Stimulated activated CD4-positive, alpha-beta T cell treated with anti-CD3 and anti-CD28 coated beads, Interleukin-1b, Interleukin-23, amount 100 ng/mL, for 48 hours (primary cell): Measurements from ENCODE around the gene VPS26A.
A peak's percentile ranks its signal among the peaks of the same experiment; 100 is the strongest.

Experiments
- DNase-seq: peaks from one replicate; pipeline ENCODE4 v3.0.0-alpha.2; 2020

The VPS26A gene

DNA sequence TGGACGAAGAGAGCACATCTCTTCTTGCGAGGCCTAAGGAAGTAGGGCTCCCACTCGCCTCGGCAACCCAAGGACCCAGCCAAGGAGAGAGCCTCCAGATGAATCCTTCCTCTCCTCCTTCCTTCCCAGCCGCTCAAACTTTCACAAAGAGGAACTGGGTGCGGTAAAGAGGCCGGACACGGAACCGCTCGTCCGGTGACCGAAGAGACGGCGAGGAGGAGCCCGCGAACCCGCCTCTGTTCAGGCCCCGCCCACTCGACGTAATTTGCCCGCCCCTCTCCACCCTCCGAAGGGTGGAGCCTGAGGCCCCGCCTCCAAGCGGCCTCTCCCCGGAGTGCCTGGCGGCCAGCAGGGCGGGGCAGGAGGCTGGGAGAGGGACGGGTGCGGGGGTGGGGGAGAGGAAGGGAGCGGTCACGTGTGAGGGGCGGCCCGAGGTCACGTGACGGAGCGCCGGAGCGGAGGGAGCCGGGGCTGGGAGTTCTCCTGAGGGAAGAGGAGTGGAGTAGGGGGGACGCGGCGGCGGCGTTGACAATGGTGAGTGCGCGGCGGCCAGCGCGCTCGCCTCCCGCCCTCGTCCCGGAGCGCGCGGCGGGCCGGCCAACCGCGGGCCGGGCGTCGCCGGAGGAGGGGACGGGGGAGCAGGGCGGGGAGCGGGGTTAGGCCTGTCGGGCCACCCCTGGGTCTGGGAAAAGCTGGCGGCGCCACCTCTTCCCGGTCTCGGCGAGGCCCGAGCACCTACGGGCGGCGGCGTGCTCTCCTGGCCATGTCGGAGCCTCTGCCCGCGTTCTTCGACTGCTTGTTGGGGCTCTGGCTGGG is at the start of gene VPS26A:
TSS of gene VPS26A (plus strand) at position 432 of the 816 bp plus-strand sequence. CDS start at position 532, 100 bp downstream.
- DNase-seq: peak; percentile 99

GRCh38 chr10:69074532-69074931 is 49.4 kb upstream of the VPS26A start:
- no peak for DNase-seq

GRCh38 chr10:69075431-69075830 is 48.5 kb upstream of the VPS26A start:
- no peak for DNase-seq

DNA sequence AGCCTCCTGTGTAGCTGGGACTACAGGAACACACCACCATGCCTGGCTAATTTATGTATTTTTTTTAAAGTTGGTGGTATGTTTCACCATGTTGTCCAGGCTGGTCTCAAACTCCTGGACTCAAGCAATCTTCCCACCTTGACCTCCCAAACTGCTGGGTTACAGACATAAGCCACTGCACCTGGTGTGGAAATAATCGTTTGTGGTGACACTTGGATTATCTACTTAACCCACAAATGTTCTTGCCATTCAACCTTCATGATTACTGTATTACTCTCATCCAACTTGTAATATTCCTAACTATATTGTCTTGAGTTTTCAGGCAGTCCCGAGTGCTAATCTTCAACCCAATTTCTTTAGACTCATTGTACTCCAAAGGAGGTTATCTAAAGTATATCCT is 45.7 kb upstream of the VPS26A start:
- DNase-seq: no peak

DNA sequence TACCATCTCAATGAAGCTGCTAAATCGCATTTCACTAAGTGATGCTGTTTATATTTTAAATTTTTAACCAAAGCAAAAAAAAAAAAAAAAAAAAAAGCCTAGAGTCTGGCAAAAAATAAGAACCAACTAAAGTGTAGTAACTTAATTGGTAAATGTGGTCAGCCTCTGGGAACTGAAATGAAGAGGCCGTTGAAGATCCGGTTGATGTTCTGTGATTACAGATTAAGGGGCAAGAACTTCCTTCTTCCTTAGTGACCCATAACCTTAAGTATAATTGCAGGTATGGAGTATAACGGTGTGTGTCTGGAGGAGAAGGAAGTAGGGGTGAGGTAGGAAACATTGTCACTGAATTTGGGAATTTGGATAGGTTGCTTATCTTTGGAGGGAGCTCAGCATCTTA is 43.8 kb upstream of the VPS26A start:
- no peak for DNase-seq

GRCh38 chr10:69086001-69086509 is 37.9 kb upstream of the VPS26A start:
- DNase-seq: no peak

- peak; percentile 80 for DNase-seq
These were observed 36.1 kb upstream of the VPS26A start, which contains the start of gene SRGN for GRCh38 chr10:69087590-69088470. Gene SRGN, plus strand, starts transcription at chr10:69088103. Its CDS starts 55 bp downstream, at chr10:69088158.

DNA sequence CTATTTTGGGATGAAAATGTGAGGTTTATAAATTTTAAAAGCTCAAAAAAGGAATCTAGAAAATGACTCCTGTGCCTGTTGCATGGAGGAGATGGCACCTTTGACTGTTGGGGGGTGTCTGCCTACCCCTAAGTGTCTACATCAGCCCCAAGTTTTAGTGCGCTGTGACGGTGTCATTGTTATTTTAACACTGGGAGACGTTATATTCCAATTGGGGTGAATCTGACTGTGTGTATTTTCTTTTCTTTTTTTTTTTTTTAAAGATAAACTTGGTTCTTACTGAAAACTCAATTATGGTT is 35.6 kb upstream of the VPS26A start:
- peak; percentile 20 for DNase-seq

GRCh38 chr10:69088801-69089501 is 35.0 kb upstream of the VPS26A start:
- peak; percentile 16 for DNase-seq

GRCh38 chr10:69089638-69090599 is 34.1 kb upstream of the VPS26A start:
- peak; percentile 89 for DNase-seq

GRCh38 chr10:69090685-69091084 is 33.3 kb upstream of the VPS26A start:
- no peak for DNase-seq

GRCh38 chr10:69091143-69091651 is 32.8 kb upstream of the VPS26A start:
- DNase-seq: no peak

- peak; percentile 80 for DNase-seq
These were observed 30.8 kb upstream of the VPS26A start for GRCh38 chr10:69092959-69093850.

GRCh38 chr10:69093933-69094332 is 30.0 kb upstream of the VPS26A start:
- DNase-seq: no peak

DNA sequence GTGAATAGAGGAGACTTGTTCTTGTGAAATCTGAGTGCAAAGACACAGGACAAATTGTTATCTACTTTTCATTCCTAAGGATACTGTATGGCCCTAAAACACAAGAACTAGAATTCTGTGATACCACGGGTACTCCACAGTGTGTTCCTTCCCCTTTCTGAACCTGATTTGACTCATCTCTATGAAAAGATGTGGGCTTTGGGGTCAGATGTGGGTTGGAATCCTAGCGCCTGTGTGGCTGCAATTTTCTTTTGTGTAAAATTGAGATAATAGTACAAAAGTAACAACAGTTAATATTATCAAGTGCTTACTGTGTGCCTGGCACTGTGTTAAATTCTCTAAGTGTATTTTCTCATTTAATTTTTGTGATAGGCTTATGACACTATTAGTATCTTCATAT is 27.9 kb upstream of the VPS26A start:
- no peak for DNase-seq

DNA sequence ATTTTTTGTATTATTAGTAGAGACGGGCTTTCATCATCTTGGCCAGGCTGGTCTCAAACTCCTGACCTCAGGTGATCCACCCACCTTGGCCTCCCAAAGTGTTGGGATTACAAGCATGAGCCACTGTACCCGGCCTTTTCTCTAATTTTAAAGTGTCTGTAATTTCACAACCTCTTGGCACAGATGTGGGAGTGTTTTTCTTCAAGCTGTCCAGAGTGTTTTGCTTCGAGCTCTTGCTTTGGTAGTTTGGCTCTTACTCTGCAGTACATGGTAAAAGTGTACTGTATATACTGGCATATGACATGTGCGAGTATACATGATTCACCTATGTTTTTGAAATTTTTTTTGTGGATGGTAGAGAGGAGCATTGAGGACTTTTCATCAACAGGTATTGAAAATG is 26.2 kb upstream of the VPS26A start:
- DNase-seq: no peak

DNA sequence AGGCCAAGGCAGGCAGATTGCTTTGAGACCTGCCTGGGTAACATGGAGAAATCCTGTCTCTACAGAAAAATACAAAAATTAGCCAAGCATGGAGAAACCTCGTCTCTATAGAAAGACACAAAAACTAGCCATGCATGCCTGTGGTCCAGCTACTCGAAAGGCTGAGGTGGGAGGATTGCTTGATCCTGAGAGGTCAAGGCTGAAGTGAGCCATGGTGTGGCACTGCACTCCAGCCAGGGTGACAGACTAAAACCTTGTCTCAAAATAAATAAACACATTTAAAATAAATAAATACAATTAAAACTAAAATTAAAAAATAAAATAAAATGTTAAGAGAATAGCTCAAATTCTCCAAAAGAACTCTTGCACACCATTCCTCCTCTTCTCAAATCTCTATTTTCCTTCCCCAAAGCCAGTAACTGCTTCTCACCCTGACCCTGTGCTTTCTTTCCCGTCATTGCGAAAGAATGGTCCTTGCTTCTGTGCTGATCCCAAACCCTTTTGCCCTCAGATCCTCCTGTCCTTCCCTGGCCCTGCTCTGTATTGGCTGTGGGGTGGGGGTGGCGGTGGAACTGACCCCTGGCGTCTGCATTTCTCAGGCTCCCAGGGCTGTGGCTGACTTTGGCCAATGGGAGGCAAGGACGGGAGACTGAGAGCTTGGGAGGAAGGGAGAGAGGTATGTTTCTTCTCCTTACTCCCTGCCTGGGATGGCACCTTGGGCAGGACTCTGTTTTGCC is 23.7 kb upstream of the VPS26A start:
- no peak for DNase-seq

DNA sequence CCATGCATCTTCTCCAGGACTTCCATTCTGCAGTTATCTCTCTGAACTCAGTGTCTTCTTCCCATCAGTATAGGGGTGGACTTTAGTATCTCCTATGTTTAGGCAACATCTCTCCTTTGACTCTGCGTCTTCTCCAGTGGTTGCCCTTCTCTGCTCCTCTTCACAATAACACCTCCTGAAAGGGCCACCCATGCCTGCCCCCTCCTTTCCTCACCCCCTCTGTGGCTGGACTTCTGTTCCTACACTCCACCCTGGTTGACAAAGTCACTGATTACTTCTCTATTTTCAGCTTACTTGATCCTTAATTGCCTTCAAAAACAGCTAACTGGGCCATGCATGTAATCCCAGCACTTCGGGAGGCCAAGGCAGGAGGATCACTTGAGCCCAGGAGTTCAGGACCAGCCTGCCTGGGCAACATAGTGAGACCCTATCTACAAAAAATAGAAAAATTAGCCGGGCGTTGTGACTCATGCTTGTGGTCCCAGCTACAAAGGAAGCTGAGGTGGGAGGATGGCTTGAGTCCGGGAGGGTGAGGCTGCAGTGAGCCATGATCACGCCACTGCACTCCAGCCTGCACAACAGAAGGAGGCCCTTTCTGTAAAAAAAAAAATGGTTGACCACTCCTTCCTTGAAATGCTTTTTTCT is 22.4 kb upstream of the VPS26A start:
- no peak for DNase-seq

- DNase-seq: no peak
These were observed 21.5 kb upstream of the VPS26A start for GRCh38 chr10:69102440-69102839.
